HepG2 (cell line): ENCODE results near the gene ZKSCAN5. TPM values are rescaled to one million over a fixed set of nuclear protein-coding genes. Genes with fewer than 3 reads are reported as not detected.

Experiments
- ARNTL ChIP-seq: sonication (generic); formaldehyde crosslinking; IDR thresholded peaks from 2 replicates; pipeline ENCODE4 v1.4.0; 2020; ENCODE audit warnings: mild to moderate bottlenecking, missing genetic modification reagents
- CAMTA2 ChIP-seq: sonication (generic); formaldehyde crosslinking; IDR thresholded peaks from 2 replicates; pipeline ENCODE4 v1.4.0; 2020; ENCODE audit warnings: mild to moderate bottlenecking, missing genetic modification reagents, borderline replicate concordance
- DR1 ChIP-seq: sonication (generic); formaldehyde crosslinking; IDR thresholded peaks from 2 replicates; pipeline ENCODE4 v1.8.0; 2021; ENCODE audit warnings: mild to moderate bottlenecking, missing genetic modification reagents, inconsistent platforms
- LCORL ChIP-seq, 2 experiments: fragments of 450-650 bp in 1 of 2; sonication (generic) in 1 of 2; formaldehyde crosslinking in 1 of 2; IDR thresholded peaks; 2 replicates each; pipeline versions ENCODE4 v1.5.0 to v1.6.1; 2017 to 2020; ENCODE audit warnings: antibody characterized with exemption in 1 of 2, missing genetic modification reagents in 1 of 2
- MIER3 ChIP-seq: IDR thresholded peaks from 2 replicates; pipeline ENCODE4 v1.6.1; 2016; ENCODE audit warnings: missing compliant biosample characterization, borderline replicate concordance
- PHF5A ChIP-seq: IDR thresholded peaks from one replicate; pipeline ENCODE4 v1.6.1; 2018; ENCODE audit warnings: low read depth, missing genetic modification reagents; ENCODE audit not compliant: unreplicated experiment
- TCF12 ChIP-seq, 2 experiments: fragments of 450-650 bp in 1 of 2; sonication (generic) in 1 of 2; formaldehyde crosslinking in 1 of 2; IDR thresholded peaks; 2 replicates each; pipeline versions ENCODE4 v1.6.1 to v1.8.0; 2017 to 2022; ENCODE audit warnings: antibody characterized with exemption in 1 of 2, mild to moderate bottlenecking in 1 of 2, missing genetic modification reagents in 1 of 2, moderate library complexity in 1 of 2
- ZMYM4 ChIP-seq: sonication (generic); formaldehyde crosslinking; IDR thresholded peaks from 2 replicates; pipeline ENCODE4 v1.8.1; 2023; ENCODE audit warnings: mild to moderate bottlenecking, missing genetic modification reagents
- ZNF180 ChIP-seq: sonication (generic); formaldehyde crosslinking; IDR thresholded peaks from 2 replicates; pipeline ENCODE4 v1.4.0; 2020; ENCODE audit warnings: low read depth, missing genetic modification reagents, borderline replicate concordance
- ZNF274 ChIP-seq: sonication (generic); formaldehyde crosslinking; IDR thresholded peaks from 2 replicates; pipeline ENCODE4 v1.5.1; 2020; ENCODE audit warnings: mild to moderate bottlenecking, missing genetic modification reagents
- ZNF510 ChIP-seq: sonication (generic); formaldehyde crosslinking; IDR thresholded peaks from 2 replicates; pipeline ENCODE4 v1.4.0; 2020; ENCODE audit warnings: low read depth, mild to moderate bottlenecking, missing genetic modification reagents
- ZNF713 ChIP-seq: sonication (generic); formaldehyde crosslinking; IDR thresholded peaks from 2 replicates; pipeline ENCODE4 v1.4.0; 2020; ENCODE audit warnings: mild to moderate bottlenecking, missing genetic modification reagents
- ZNF746 ChIP-seq: sonication (generic); formaldehyde crosslinking; IDR thresholded peaks from 2 replicates; pipeline ENCODE4 v1.8.0; 2022; ENCODE audit warnings: mild to moderate bottlenecking, missing genetic modification reagents
- ZSCAN9 ChIP-seq: IDR thresholded peaks from 2 replicates; pipeline ENCODE4 v1.6.1; 2016; ENCODE audit warnings: borderline replicate concordance
- polyA plus RNA-seq, 8 experiments: library from polyadenylated mRNA; depleted of rRNA in 3 of 8; stranded (reverse) in 7 of 8; unstranded in 1 of 8; fragments of >200 nt; fragmentation: Illumina TruSeq in 4 of 8; extraction: Trizol in 4 of 8; gene quantifications; 2 replicates each; pipeline versions ENCODE4 v1.2.1 to v1.2.3, GENCODE V29; 2011 to 2016; ENCODE audit warnings: low read depth in 4 of 8, missing spikeins in 1 of 8, mixed read lengths in 1 of 8; ENCODE audit not compliant: insufficient read depth in 1 of 8
- total RNA-seq, 5 experiments: library from RNA; depleted of rRNA; stranded (reverse); fragments of >200 nt; fragmentation: Illumina TruSeq; extraction: Trizol; gene quantifications; 2 replicates each; pipeline ENCODE4 v1.2.3, GENCODE V29; 2016; ENCODE audit warnings: low read depth in 1 of 5
- TF ChIP-seq, protein P1 (sequence below): sonication (generic); formaldehyde crosslinking; IDR thresholded peaks from 2 replicates; pipeline ENCODE4 v1.5.0; 2020; ENCODE audit warnings: mild to moderate bottlenecking, missing genetic modification reagents, borderline replicate concordance
- TF ChIP-seq, protein P2 (sequence below): sonication (generic); IDR thresholded peaks from 2 replicates; pipeline ENCODE4 v1.6.1; 2016; ENCODE audit warnings: low read depth, borderline replicate concordance
- TF ChIP-seq, protein P3 (sequence below): sonication (generic); formaldehyde crosslinking; IDR thresholded peaks from 2 replicates; pipeline ENCODE4 v1.4.0; 2020; ENCODE audit warnings: mild to moderate bottlenecking, missing genetic modification reagents
- TF ChIP-seq, protein P4 (sequence below): sonication (generic); formaldehyde crosslinking; IDR thresholded peaks from 2 replicates; pipeline ENCODE4 v1.4.0; 2020; ENCODE audit warnings: mild to moderate bottlenecking, missing genetic modification reagents
- TF ChIP-seq, protein P5 (sequence below): sonication (generic); formaldehyde crosslinking; IDR thresholded peaks from 2 replicates; pipeline ENCODE4 v1.8.1; 2023; ENCODE audit warnings: mild to moderate bottlenecking, missing genetic modification reagents

The ZKSCAN5 gene
- total and polyA plus RNA-seq, 2 of the 13 experiments (the other 11 are each of a cell fraction or from before 2014, with no cell fraction given), result 5.5 to 11.7 TPM

DNA sequence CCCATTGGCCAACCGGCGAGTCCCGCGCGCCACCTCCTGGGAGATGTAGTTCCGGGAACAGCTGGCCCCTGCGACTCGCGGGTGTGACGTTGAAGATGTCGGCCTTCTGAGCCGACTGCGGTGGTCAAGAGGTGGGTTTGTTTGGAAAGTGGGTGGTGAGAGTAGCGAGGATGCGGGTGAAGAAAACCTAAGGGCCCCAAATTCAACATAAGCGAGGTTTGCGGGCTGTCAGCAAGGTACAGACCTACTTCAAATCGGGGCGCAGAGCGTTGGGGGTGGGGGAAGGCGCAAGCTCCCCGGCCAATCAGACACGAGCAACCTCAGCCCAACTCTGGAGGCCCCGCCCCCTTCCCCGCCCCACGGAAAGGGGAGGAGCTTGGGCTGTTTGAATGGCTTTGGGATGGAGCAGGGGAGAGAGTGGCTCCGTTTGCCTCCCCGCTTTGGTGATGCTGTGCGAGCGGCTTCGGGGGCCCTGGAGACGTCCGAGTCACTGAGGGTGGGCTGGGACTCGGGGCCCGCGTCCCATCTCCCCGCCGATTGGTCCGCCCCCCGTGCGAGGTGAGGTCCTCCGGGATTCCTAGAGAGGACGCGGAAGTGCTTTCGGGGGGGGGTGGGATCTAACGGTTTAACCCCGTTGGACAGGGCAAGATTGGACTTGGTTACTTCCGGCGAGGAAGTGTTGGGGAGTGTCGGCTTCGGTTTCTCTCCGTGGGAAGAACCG, at the start of gene ZKSCAN5 (continued):
- peak; percentile 46; the same call in 1 of the 2 replicates for TF ChIP-seq ZNF510 (CRISPR knock-in tag)
- TF ChIP-seq ZNF180, result no peak
- TF ChIP-seq, protein P1, sequence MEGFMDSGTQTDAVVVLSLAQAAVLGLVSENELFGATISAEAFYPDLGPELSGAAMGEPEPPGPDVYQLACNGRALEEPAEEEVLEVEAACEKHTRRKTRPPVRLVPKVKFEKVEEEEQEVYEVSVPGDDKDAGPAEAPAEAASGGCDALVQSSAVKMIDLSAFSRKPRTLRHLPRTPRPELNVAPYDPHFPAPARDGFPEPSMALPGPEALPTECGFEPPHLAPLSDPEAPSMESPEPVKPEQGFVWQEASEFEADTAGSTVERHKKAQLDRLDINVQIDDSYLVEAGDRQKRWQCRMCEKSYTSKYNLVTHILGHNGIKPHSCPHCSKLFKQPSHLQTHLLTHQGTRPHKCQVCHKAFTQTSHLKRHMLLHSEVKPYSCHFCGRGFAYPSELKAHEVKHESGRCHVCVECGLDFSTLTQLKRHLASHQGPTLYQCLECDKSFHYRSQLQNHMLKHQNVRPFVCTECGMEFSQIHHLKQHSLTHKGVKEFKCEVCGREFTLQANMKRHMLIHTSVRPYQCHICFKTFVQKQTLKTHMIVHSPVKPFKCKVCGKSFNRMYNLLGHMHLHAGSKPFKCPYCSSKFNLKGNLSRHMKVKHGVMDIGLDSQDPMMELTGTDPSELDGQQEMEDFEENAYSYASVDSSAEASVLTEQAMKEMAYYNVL, result peak; percentile 31; the same call in 1 of the 2 replicates
- TF ChIP-seq, protein P2, sequence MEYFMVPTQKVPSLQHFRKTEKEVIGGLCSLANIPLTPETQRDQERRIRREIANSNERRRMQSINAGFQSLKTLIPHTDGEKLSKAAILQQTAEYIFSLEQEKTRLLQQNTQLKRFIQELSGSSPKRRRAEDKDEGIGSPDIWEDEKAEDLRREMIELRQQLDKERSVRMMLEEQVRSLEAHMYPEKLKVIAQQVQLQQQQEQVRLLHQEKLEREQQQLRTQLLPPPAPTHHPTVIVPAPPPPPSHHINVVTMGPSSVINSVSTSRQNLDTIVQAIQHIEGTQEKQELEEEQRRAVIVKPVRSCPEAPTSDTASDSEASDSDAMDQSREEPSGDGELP, result peak; percentile 78; the same call in 1 of the 2 replicates
- TF ChIP-seq, protein P3, sequence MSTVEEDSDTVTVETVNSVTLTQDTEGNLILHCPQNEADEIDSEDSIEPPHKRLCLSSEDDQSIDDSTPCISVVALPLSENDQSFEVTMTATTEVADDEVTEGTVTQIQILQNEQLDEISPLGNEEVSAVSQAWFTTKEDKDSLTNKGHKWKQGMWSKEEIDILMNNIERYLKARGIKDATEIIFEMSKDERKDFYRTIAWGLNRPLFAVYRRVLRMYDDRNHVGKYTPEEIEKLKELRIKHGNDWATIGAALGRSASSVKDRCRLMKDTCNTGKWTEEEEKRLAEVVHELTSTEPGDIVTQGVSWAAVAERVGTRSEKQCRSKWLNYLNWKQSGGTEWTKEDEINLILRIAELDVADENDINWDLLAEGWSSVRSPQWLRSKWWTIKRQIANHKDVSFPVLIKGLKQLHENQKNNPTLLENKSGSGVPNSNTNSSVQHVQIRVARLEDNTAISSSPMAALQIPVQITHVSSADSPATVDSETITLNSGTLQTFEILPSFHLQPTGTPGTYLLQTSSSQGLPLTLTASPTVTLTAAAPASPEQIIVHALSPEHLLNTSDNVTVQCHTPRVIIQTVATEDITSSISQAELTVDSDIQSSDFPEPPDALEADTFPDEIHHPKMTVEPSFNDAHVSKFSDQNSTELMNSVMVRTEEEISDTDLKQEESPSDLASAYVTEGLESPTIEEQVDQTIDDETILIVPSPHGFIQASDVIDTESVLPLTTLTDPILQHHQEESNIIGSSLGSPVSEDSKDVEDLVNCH, result no peak
- TF ChIP-seq, protein P4, sequence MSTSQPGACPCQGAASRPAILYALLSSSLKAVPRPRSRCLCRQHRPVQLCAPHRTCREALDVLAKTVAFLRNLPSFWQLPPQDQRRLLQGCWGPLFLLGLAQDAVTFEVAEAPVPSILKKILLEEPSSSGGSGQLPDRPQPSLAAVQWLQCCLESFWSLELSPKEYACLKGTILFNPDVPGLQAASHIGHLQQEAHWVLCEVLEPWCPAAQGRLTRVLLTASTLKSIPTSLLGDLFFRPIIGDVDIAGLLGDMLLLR (CRISPR knock-in tag), result no peak
- no peak for TF ChIP-seq ZNF713 (CRISPR knock-in tag)
- TF ChIP-seq MIER3, result peak; percentile 20; the same call in 1 of the 2 replicates
- no peak for TF ChIP-seq PHF5A (CRISPR knock-in tag)
- TF ChIP-seq ARNTL (CRISPR knock-in tag), result 0 out of 2 replicates have a peak, but pooled peaks have one; percentile 42
- TF ChIP-seq, protein P5, sequence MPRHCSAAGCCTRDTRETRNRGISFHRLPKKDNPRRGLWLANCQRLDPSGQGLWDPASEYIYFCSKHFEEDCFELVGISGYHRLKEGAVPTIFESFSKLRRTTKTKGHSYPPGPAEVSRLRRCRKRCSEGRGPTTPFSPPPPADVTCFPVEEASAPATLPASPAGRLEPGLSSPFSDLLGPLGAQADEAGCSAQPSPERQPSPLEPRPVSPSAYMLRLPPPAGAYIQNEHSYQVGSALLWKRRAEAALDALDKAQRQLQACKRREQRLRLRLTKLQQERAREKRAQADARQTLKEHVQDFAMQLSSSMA, result no peak
- TF ChIP-seq DR1 (CRISPR knock-in tag), result peak; percentile 56; the same call in 1 of the 2 replicates
- TF ChIP-seq LCORL (IDR thresholded peaks at IDR 0.05), result no peak
- 0 out of 2 replicates have a peak, but pooled peaks have one; percentile 31 for TF ChIP-seq LCORL (CRISPR knock-in tag; IDR thresholded peaks at IDR 0.05)
- no peak for TF ChIP-seq TCF12 (IDR thresholded peaks at IDR 0.05)
- no peak; the same call in 1 of the 2 replicates for TF ChIP-seq TCF12 (CRISPR knock-in tag; IDR thresholded peaks at IDR 0.05)
- no peak for TF ChIP-seq ZNF746 (CRISPR knock-in tag)
- no peak for TF ChIP-seq ZMYM4 (CRISPR knock-in tag)
- peak; percentile 69; the same call in 1 of the 2 replicates for TF ChIP-seq ZNF274 (CRISPR knock-in tag)
- TF ChIP-seq ZSCAN9 (CRISPR knock-in tag), result no peak
- no peak for TF ChIP-seq CAMTA2
